Keratinocyte (primary cell): ENCODE data around the gene RARA. TPM values are rescaled to one million over a fixed set of nuclear protein-coding genes. Genes with fewer than 3 reads are reported as not detected.
"Not testable (repeated sequence)": the region's sequence is repeated elsewhere in the genome, so short reads cannot be mapped to it uniquely, and the experiment has no call there.

Experiments
- DNase-seq: peaks from one replicate; pipeline ENCODE4 v3.0.0-alpha.2; 2011; ENCODE audit warnings: low read depth, missing footprints, low spot score
- FAIRE-seq: peaks from 2 replicates; lab custom pipeline; 2011; peaks lifted over from hg19 to GRCh38; lab: Jason Lieb, UNC
- H2AFZ ChIP-seq: 2 replicates; pipeline ENCODE4 v1.6.0; 2012; ENCODE audit warnings: low read length, control low read depth, inconsistent platforms; ENCODE audit not compliant: control insufficient read depth
- H3K27ac ChIP-seq: 2 replicates; pipeline ENCODE4 v1.5.1; 2011; ENCODE audit warnings: low read length; ENCODE audit not compliant: control insufficient read depth, insufficient read depth
- H3K27me3 ChIP-seq: 3 replicates; pipeline ENCODE4 v1.6.0; 2011; ENCODE audit warnings: low read length; ENCODE audit not compliant: control insufficient read depth, insufficient read depth; ENCODE audit errors: extremely low read depth
- H3K36me3 ChIP-seq, 2 experiments: 2 replicates in 1 of 2; 3 replicates in 1 of 2; pipeline ENCODE4 v1.5.1; 2011; ENCODE audit warnings: low read length in 2 of 2, mild to moderate bottlenecking in 1 of 2; ENCODE audit not compliant: control insufficient read depth in 2 of 2, insufficient read depth in 2 of 2; ENCODE audit errors: extremely low read depth in 1 of 2
- H3K4me1 ChIP-seq: 3 replicates; pipeline ENCODE4 v1.5.1; 2011; ENCODE audit warnings: low read length; ENCODE audit not compliant: control insufficient read depth, insufficient read depth; ENCODE audit errors: extremely low read depth
- H3K4me2 ChIP-seq: 3 replicates; pipeline ENCODE4 v1.6.0; 2011; ENCODE audit warnings: low read depth, low read length; ENCODE audit not compliant: control insufficient read depth, insufficient read depth; ENCODE audit errors: extremely low read depth
- H3K4me3 ChIP-seq, 3 experiments: fragments of 200-600 bp in 1 of 3; sonication (generic) in 1 of 3; 2 replicates in 2 of 3; 3 replicates in 1 of 3; pipeline ENCODE4 v1.5.1; 2011 to 2016; ENCODE audit warnings: low read length in 3 of 3, mild to moderate bottlenecking in 3 of 3, control low read depth in 2 of 3, inconsistent platforms in 1 of 3, low read depth in 1 of 3, mixed read lengths in 1 of 3, mixed run types in 1 of 3, moderate library complexity in 1 of 3; ENCODE audit not compliant: control insufficient read depth in 2 of 3, insufficient read depth in 2 of 3; ENCODE audit errors: extremely low read depth in 1 of 3
- H3K79me2 ChIP-seq: 2 replicates; pipeline ENCODE4 v1.6.0; 2012; ENCODE audit warnings: low read length; ENCODE audit not compliant: control insufficient read depth, insufficient read depth
- H3K9ac ChIP-seq: 3 replicates; pipeline ENCODE4 v1.6.0; 2011; ENCODE audit warnings: low read length; ENCODE audit not compliant: control insufficient read depth, insufficient read depth; ENCODE audit errors: extremely low read depth
- H3K9me1 ChIP-seq: 3 replicates; pipeline ENCODE4 v1.6.0; 2011; ENCODE audit warnings: low read length; ENCODE audit not compliant: control insufficient read depth, insufficient read depth; ENCODE audit errors: extremely low read depth
- H3K9me3 ChIP-seq: 2 replicates; pipeline ENCODE4 v1.5.1; 2012; ENCODE audit warnings: low read depth, low read length; ENCODE audit not compliant: control insufficient read depth
- H4K20me1 ChIP-seq: 3 replicates; pipeline ENCODE4 v1.6.0; 2011; ENCODE audit warnings: low read length; ENCODE audit not compliant: control insufficient read depth, insufficient read depth; ENCODE audit errors: extremely low read depth
- CTCF ChIP-seq, 3 experiments: IDR thresholded peaks in 1 of 3; conservative IDR thresholded peaks in 1 of 3; optimal IDR thresholded peaks in 1 of 3; 2 replicates in 2 of 3; 3 replicates in 1 of 3; pipeline versions ENCODE3 to v1.5.1; 2011; ENCODE audit warnings: low read length in 3 of 3, mild to moderate bottlenecking in 3 of 3, moderate library complexity in 2 of 3, control low read depth in 1 of 3, inconsistent platforms in 1 of 3; ENCODE audit not compliant: insufficient read depth in 2 of 3; ENCODE audit errors: extremely low read depth in 1 of 3
- EZH2 ChIP-seq: IDR thresholded peaks from one replicate; pipeline ENCODE4 v1.6.1; 2012; ENCODE audit warnings: inconsistent platforms, mild to moderate bottlenecking, low read length, moderate library complexity
- dilution Hi-C: fragments of 300-500 bp; cut with MboI; formaldehyde crosslinking; loops from one replicate; pipeline ENCODE4 v1.7.0; 2020; ENCODE audit warnings: low sequenced_read_pairs; ENCODE audit not compliant: extremely low pct_ligation_motif_present
- polyA plus RNA-seq, 5 experiments: library from polyadenylated mRNA; depleted of rRNA in 3 of 5; stranded (reverse) in 3 of 5; stranded (forward) in 1 of 5; unstranded in 1 of 5; fragments of >200 nt; gene quantifications; 1 replicate in 1 of 5; 2 replicates in 3 of 5; 3 replicates in 1 of 5; pipeline versions ENCODE4 v1.2.1 to v1.2.3, GENCODE V29; 2011 to 2012; ENCODE audit warnings: missing spikeins in 2 of 5, low read depth in 1 of 5, low replicate concordance in 1 of 5

The RARA gene
- polyA plus RNA-seq, 1 donor (not counting 4 experiments of a cell fraction or from before 2014, with no cell fraction given) = 3.8 TPM

- Histone ChIP-seq H3K36me3 (peaks cover 2 to 40% of the 10 kb centered on the region in 2 experiments), H4K20me1 (no peaks in the 10 kb centered on the region), H3K9me3 (no peaks in the 10 kb centered on the region), H3K4me3 (no peak overlapping the region), H3K79me2 (no peaks in the 10 kb centered on the region), H3K4me1 (peaks cover 8% of the 10 kb centered on the region), H2AFZ (no peak overlapping the region), H3K9me1 (no peaks in the 10 kb centered on the region), H3K27me3 (no peaks in the 10 kb centered on the region), H3K27ac (no peak overlapping the region), H3K9ac (no peak overlapping the region), H3K4me2 (no peak overlapping the region)
- FAIRE-seq = no peak
- DNase-seq = no peak
- dilution Hi-C loops = no loop called here
- no peak for TF ChIP-seq CTCF (optimal IDR thresholded peaks at IDR 0.05 in 1 of 3, IDR thresholded peaks at IDR 0.05 in 1 of 3, conservative IDR thresholded peaks at IDR 0.05 in 1 of 3; ENCODE audit: extremely low read depth in 1 of 3, insufficient read depth in 2 of 3, low read length in 3 of 3)
- no peak for TF ChIP-seq EZH2
These were observed 10.3 kb upstream of the RARA start for GRCh38 chr17:40298726-40299125.

GRCh38 chr17:40299159-40299757 is 9.7 kb upstream of the RARA start:
- FAIRE-seq, H3K27me3 ChIP-seq, H3K9ac ChIP-seq, H4K20me1 ChIP-seq, H3K4me3 ChIP-seq, H3K79me2 ChIP-seq, H2AFZ ChIP-seq, H3K27ac ChIP-seq, H3K9me1 ChIP-seq, H3K9me3 ChIP-seq, DNase-seq, dilution Hi-C loops, H3K4me2 ChIP-seq: not testable (repeated sequence)
- H3K4me1 ChIP-seq = peaks cover 13% of the 10 kb centered on the region
- H3K36me3 ChIP-seq = peaks cover 2 to 42% of the 10 kb centered on the region in 2 experiments

- Histone ChIP-seq H2AFZ (no peak overlapping the region), H3K9me3 (no peaks in the 10 kb centered on the region), H3K9me1 (no peaks in the 10 kb centered on the region), H4K20me1 (no peaks in the 10 kb centered on the region), H3K27me3 (no peaks in the 10 kb centered on the region), H3K9ac (no peak overlapping the region), H3K4me1 (peaks cover 19% of the 10 kb centered on the region), H3K79me2 (no peaks in the 10 kb centered on the region), H3K36me3 (peaks cover 0 to 37% of the 10 kb centered on the region in 2 experiments), H3K4me2 (no peak overlapping the region), H3K4me3 (no peak overlapping the region), H3K27ac (no peak overlapping the region)
- TF ChIP-seq EZH2 = no peak
- peak in 1 of 3 experiments; percentile 29 for TF ChIP-seq CTCF (optimal IDR thresholded peaks at IDR 0.05 in 1 of 3, IDR thresholded peaks at IDR 0.05 in 1 of 3, conservative IDR thresholded peaks at IDR 0.05 in 1 of 3; ENCODE audit: extremely low read depth in 1 of 3, insufficient read depth in 2 of 3, low read length in 3 of 3)
- no peak for FAIRE-seq
- DNase-seq = no peak
- dilution Hi-C loops = loop anchor here (5.0 kb wide), 1 partner anchor 61 kb away; the partner anchor contains the start of gene GJD3
These were observed 7.7 kb upstream of the RARA start for GRCh38 chr17:40301315-40301714.
